ENCODE results near the gene OR2K2.
"Not testable (repeated sequence)": the region's sequence is repeated elsewhere in the genome, so short reads cannot be mapped to it uniquely, and the experiment has no call there.

OR2K2 gene

DNA sequence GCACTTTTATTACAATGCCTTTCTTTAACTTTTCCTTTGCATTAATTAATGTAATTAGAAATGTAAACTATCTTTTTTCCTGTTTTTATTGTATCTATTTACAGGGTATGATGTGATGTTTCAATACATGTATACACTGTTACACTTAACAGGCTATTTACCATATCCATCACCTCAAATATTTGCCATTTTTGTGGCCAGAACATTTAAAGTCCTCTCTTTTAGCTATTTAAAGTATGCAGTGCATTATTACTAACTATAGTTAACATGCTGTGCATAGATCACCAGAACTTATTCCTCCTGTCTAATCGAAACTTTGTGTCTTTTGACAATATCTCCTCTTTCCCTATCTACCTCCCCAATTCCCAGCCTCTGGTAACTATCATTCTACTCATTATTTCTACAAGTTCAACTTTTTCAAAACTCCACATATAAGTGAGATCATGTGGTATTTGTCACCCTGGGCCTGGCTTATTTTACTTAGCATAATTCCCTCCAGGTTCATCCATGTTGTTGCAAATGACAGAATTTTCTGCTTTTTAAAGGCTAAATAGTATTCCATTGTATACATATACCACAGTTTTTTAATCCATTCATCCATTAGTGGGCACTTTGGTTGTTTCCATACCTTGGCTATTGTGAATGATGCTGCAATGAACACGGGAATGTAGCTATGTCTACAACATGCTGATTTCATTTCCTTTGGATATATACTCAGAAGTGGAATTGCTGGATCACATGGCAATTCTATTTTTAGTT, 32.8 kb downstream of the OR2K2 start:
- no peak for DNase-seq

- DNase-seq, result no peak
Measured at GRCh38 chr9:111294691-111295451, 35.2 kb downstream of the OR2K2 start.

DNA sequence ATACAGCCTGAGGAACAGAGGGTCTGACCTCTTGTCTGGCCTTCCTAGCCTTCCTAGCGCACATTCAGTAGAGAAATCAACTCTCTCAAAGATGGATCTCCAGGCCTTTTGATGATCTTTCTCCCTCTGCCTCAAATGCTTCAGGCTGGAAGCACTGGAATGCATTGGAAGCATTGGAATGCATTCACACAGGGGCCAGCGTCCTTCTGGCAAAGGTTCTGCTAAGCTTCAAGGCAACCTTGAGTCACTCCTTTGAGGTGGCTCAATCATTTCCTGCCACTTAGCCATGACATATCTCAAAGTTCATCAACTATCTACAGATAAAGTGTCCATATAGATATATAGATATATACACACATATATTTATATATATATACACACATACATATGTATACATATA, 42.9 kb downstream of the OR2K2 start:
- no peak for DNase-seq

DNA sequence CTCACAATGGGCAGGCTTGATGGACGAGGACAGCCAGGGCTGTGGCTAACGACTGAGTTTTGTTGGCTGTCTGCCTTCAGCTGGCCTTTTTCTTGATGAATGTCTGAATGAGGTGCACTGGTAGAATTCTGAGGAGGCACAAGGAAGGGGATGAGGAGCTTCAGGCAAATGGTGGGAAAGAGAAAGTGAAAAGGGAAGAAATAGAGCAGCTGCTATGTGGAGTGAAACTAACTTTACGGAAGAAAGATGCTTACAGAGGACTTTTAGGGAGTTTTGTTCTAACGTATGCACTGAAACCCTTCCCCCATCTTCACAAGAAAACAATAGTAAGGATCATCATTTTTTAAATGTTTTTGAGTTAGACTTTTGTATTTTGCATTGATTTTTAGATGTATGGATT, 45.3 kb downstream of the OR2K2 start:
- no peak for DNase-seq

- DNase-seq, result no peak
Measured at GRCh38 chr9:111282845-111283244, 47.2 kb downstream of the OR2K2 start.

GRCh38 chr9:111280795-111281194, 49.2 kb downstream of the OR2K2 start:
- not testable (repeated sequence) for DNase-seq
